Activated T-cell treated with anti-CD3 and anti-CD28 coated beads, Interleukin-2, amount 50 U/mL, for 72 hours (primary cell): Measurements from ENCODE around the gene SLC7A6OS. TPM values are rescaled to one million over a fixed set of nuclear protein-coding genes. Genes with fewer than 3 reads are reported as not detected.

ENCODE experiments used
- ATAC-seq, 2 donors: fragments of 150-1000 bp; cut with Tn5 transposase; replicated peaks in 1 of 2; 2 replicates each; pipeline ENCODE4 v1.10.0; 2021; ENCODE audit warnings: moderate library complexity in 2 of 2, mild to moderate bottlenecking in 1 of 2
- DNase-seq, 2 donors: peaks; one replicate each; pipeline ENCODE4 v3.0.0; 2021 to 2022; ENCODE audit warnings: mixed read lengths in 1 of 2
- H3K27ac Mint-ChIP-seq: one replicate; pipeline ENCODE4 v1.8.0; 2022; ENCODE audit warnings: mild to moderate bottlenecking, moderate library complexity, mixed read lengths
- H3K27me3 Mint-ChIP-seq: one replicate; pipeline ENCODE4 v1.8.0; 2022; ENCODE audit warnings: low read depth, mixed read lengths
- H3K36me3 Mint-ChIP-seq, 2 donors: one replicate each; pipeline ENCODE4 v1.8.0; 2022; ENCODE audit warnings: mixed read lengths in 2 of 2, mild to moderate bottlenecking in 1 of 2; ENCODE audit not compliant: insufficient read depth in 2 of 2
- H3K4me1 Mint-ChIP-seq: one replicate; pipeline ENCODE4 v1.8.0; 2022; ENCODE audit warnings: low read depth, mixed read lengths
- H3K4me3 Mint-ChIP-seq, 2 donors: one replicate each; pipeline ENCODE4 v1.8.0; 2022; ENCODE audit warnings: mild to moderate bottlenecking in 2 of 2, mixed read lengths in 2 of 2, moderate library complexity in 2 of 2
- H3K9me3 Mint-ChIP-seq, 2 donors: one replicate each; pipeline ENCODE4 v1.8.0; 2022; ENCODE audit warnings: mixed read lengths in 2 of 2
- total RNA-seq, 2 donors: library from RNA; stranded (reverse); gene quantifications; one replicate each; pipeline ENCODE4 v1.2.3, GENCODE V29; 2022

Gene SLC7A6OS
- total RNA-seq: 10 to 100 TPM; 21.9 to 25.8 TPM

- peak within 1 kb of the TSS; percentile 85 for H3K27ac Mint-ChIP-seq
- H3K36me3 Mint-ChIP-seq: peaks cover 6 to 13% of the 10 kb centered on the region in 2 donors
- peak within 1 kb of the TSS; percentile 86 to 91 for H3K4me3 Mint-ChIP-seq
- DNase-seq (peak; percentile 92 to 96), ATAC-seq (peak; percentile 98)
- H3K4me1 Mint-ChIP-seq: peaks cover 45% of the 10 kb centered on the region
- no peaks in the 10 kb centered on the region for H3K27me3 Mint-ChIP-seq
- no peaks in the 10 kb centered on the region for H3K9me3 Mint-ChIP-seq
Measured at GRCh38 chr16:68310774-68311511, at the start of gene SLC7A6OS, which contains the start of gene PRMT7. SLC7A6OS (minus strand) TSS chr16:68310946; CDS start chr16:68310926, 20 bp downstream. PRMT7 (plus strand) TSS chr16:68311019; CDS start chr16:68315980, 4,961 bp downstream.

GRCh38 chr16:68359398-68360191, 48.8 kb upstream of the SLC7A6OS start:
- Mint-ChIP-seq H3K4me1 (peaks cover 32% of the 10 kb centered on the region), H3K27ac (no peak overlapping the region), H3K27me3 (no peaks in the 10 kb centered on the region), H3K4me3 (no peak overlapping the region), H3K9me3 (no peaks in the 10 kb centered on the region), H3K36me3 (peaks cover 5 to 24% of the 10 kb centered on the region in 2 donors)
- DNase-seq (no peak), ATAC-seq (no peak)

DNA sequence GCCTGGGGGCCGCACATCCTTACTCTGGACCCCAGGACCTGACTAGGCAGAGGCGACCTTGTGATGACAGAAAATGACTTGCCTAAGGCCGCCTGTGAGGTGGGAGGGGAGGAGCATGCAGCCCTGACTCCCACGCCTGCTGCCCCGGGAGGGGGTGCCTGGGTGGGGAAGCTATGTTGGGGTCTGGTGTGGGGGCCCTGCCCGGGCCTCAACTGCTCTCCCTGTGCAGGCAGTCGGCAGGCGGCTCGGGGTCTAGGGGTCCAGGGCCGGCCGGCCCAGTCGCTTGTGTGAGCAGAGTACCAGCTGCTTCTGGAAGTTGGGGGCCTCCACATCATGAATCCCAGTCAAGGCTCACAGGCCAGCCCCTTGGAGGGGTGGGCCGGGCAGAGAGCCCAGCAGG, 48.2 kb upstream of the SLC7A6OS start:
- H3K9me3 Mint-ChIP-seq: no peaks in the 10 kb centered on the region
- no peak overlapping the region for H3K4me3 Mint-ChIP-seq
- DNase-seq (no peak), ATAC-seq (no peak)
- peaks cover 5 to 30% of the 10 kb centered on the region in 2 donors for H3K36me3 Mint-ChIP-seq
- peaks cover 33% of the 10 kb centered on the region for H3K4me1 Mint-ChIP-seq
- H3K27me3 Mint-ChIP-seq: no peaks in the 10 kb centered on the region
- no peak overlapping the region for H3K27ac Mint-ChIP-seq

DNA sequence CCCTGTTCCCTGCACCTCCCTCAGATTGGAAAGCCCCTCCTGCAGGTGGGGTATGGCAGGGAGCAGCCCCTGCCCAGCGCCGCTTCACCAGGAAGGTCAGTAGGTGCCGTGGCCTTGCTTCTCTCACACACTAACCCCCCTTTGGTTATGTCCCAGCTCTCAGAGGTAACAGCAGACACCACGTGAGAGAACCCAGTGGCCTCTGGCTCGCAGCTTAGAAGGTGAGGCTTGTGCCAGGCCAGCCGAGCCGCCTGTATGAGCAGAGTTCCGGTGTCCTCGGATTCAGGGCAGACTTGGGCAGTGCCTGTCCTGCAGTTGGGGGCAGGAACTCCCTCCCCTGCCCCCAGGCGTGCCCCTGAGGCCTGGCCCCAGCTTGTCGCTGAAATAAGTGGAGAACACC, 47.2 kb upstream of the SLC7A6OS start:
- H3K36me3 Mint-ChIP-seq: peaks cover 5 to 32% of the 10 kb centered on the region in 2 donors

DNA sequence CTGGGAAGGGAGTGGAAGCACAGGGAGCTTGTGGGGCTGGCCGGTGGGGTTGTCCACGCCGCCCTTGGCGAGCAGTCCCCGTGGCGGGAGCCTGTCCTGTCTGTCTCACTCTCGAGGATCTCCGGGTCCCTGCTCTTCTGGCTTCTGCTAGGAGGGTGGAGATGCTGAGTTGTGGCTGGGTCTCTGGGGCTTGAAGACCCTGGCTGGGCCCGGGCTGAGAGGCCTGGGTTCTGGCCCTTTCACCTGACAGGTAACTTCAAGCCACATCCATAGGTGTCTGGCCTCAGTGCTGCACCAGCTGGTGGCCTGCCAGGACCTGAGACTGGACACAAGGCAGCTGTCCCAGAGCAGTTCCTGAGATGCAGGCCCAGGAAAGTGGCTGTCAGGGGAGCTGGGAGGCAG, 46.8 kb upstream of the SLC7A6OS start:
- no peak overlapping the region for H3K4me3 Mint-ChIP-seq
- no peaks in the 10 kb centered on the region for H3K9me3 Mint-ChIP-seq
- peaks cover 5 to 34% of the 10 kb centered on the region in 2 donors for H3K36me3 Mint-ChIP-seq
- H3K4me1 Mint-ChIP-seq: peaks cover 33% of the 10 kb centered on the region
- H3K27me3 Mint-ChIP-seq: no peaks in the 10 kb centered on the region
- H3K27ac Mint-ChIP-seq: no peak overlapping the region
- ATAC-seq: no peak
- no peak for DNase-seq

More for the DNA sequence above, 47.2 kb upstream of the SLC7A6OS start:
- Mint-ChIP-seq H3K4me1 (peaks cover 33% of the 10 kb centered on the region), H3K9me3 (no peaks in the 10 kb centered on the region), H3K27me3 (no peaks in the 10 kb centered on the region), H3K27ac (no peak overlapping the region), H3K4me3 (no peak overlapping the region)
- no peak for DNase-seq
- ATAC-seq: no peak

GRCh38 chr16:68356919-68357286, 46.2 kb upstream of the SLC7A6OS start:
- peaks cover 8 to 34% of the 10 kb centered on the region in 2 donors for H3K36me3 Mint-ChIP-seq
- DNase-seq (no peak), ATAC-seq (no peak)
- no peak overlapping the region for H3K27ac Mint-ChIP-seq
- peaks cover 33% of the 10 kb centered on the region for H3K4me1 Mint-ChIP-seq
- H3K9me3 Mint-ChIP-seq: no peaks in the 10 kb centered on the region
- peak overlapping the region; percentile 60 to 71 for H3K4me3 Mint-ChIP-seq
- no peaks in the 10 kb centered on the region for H3K27me3 Mint-ChIP-seq

- Mint-ChIP-seq H3K4me3 (peak overlapping the region; percentile 60 to 71), H3K36me3 (peaks cover 8 to 36% of the 10 kb centered on the region in 2 donors), H3K9me3 (no peaks in the 10 kb centered on the region), H3K27me3 (no peaks in the 10 kb centered on the region), H3K4me1 (peaks cover 33% of the 10 kb centered on the region), H3K27ac (peak overlapping the region; percentile 54)
- DNase-seq: peak; percentile 68 to 80
- ATAC-seq: peak; percentile 87 to 89
Measured at GRCh38 chr16:68356249-68356918, 45.6 kb upstream of the SLC7A6OS start.

DNA sequence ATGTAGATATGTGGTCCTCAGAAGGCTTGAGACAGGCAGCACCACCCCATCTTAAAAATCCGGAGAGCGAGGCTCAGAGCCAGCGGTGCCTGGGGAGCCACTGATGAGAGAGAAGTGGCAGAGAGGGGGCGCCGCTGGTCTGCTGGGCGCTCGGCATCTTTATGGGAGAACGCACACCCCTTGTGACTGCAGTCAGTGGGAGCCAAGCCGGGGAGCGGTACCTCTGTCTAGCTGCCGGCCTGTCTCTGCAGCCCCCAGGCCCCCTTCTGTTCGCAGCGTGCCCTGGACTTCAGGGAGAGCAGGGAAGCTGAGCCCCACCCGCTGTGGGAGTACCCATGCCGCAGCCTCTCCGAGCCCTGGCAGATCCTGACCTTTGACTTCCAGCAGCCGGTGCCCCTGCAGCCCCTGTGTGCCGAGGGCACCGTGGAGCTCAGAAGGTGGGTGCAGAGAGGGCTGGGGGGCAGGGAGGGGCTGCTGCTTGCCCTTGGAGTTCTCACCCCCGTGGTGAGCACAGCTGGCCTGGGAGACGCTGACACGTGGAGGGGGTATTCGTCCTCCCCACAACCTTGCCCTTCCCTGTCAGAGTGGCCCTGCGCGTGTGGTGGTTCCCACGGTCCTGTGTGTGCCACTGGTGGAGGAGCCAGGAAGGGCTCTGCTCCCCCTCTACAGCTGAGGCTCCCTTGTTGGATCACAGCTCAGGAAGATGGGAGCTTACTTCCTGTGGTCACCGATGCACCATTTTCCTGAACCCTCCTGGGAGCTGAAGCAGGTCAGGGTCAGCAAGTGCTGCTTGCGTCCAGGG, 44.9 kb upstream of the SLC7A6OS start:
- H3K4me1 Mint-ChIP-seq: peaks cover 33% of the 10 kb centered on the region
- no peak for DNase-seq
- peaks cover 8 to 36% of the 10 kb centered on the region in 2 donors for H3K36me3 Mint-ChIP-seq
- H3K27me3 Mint-ChIP-seq: no peaks in the 10 kb centered on the region
- H3K9me3 Mint-ChIP-seq: no peaks in the 10 kb centered on the region
- ATAC-seq: no peak
- peak overlapping the region; percentile 60 to 71 for H3K4me3 Mint-ChIP-seq
- H3K27ac Mint-ChIP-seq: no peak overlapping the region

DNA sequence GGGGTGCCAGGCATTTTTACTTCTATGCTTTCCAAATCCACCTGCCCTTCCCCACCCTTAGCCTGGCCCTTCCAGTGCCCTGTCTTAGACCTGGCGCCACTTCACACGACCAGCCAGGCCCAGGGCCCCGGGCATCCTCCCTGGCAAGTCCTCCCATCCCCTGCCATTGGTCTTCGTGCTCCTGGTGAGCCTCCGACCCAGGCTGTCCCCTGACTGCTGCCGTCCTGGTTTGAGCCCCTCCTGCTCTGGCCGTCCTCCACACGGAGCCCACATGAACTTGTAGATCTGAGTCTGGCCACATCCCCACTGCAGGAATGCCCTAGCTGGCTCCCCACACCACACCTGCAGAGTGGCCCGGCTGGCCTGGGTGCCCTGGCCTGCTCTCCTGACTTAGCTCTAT, 44.1 kb upstream of the SLC7A6OS start:
- Mint-ChIP-seq H3K27ac (no peak overlapping the region), H3K9me3 (no peaks in the 10 kb centered on the region), H3K27me3 (no peaks in the 10 kb centered on the region), H3K4me1 (peaks cover 33% of the 10 kb centered on the region), H3K4me3 (no peak overlapping the region), H3K36me3 (peaks cover 8 to 33% of the 10 kb centered on the region in 2 donors)
- ATAC-seq: no peak
- DNase-seq: no peak

DNA sequence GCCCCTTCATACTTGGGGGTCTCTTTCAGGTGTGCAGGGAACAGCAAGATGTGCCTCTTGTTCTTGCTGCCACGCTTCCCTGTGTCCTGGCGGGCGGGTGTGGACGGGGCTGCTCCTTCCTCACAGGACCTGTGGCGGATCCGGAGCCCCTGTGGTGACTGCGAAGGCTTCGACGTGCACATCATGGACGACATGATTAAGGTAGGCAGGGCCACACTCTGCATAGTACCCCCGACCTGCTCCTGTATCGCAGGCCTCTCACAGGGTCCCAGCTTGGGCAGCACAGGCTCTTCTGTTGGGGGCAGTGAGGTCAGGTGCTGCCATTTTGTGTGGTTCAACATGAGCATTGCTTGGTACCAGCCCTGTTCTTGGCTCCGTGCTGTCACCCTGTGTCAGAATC, 42.6 kb upstream of the SLC7A6OS start:
- peaks cover 10 to 39% of the 10 kb centered on the region in 2 donors for H3K36me3 Mint-ChIP-seq
- H3K27me3 Mint-ChIP-seq: no peaks in the 10 kb centered on the region
- H3K4me3 Mint-ChIP-seq: no peak overlapping the region
- no peaks in the 10 kb centered on the region for H3K9me3 Mint-ChIP-seq
- ATAC-seq (no peak), DNase-seq (no peak)
- no peak overlapping the region for H3K27ac Mint-ChIP-seq
- H3K4me1 Mint-ChIP-seq: peaks cover 33% of the 10 kb centered on the region

DNA sequence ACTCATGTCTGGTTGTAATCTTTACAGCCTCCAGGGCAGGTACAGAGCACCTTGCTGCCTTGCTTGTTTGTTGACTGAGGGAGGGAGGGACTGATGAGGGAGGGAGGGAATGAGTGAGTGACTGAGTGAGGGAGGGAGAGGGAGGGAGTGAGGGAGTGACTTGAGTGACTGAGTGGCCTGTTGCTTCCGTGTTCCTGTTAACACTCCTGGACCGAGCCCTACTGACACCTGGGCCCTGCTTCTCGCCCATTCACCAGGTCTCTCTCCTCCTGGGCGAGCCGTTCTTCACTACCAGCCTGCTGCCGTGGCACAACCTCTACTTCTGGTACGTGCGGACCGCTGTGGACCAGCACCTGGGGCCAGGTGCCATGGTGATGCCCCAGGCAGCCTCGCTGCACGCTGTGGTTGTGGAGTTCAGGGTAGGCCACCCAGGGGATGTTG, 41.3 kb upstream of the SLC7A6OS start:
- H3K36me3 Mint-ChIP-seq: peaks cover 10 to 40% of the 10 kb centered on the region in 2 donors

DNA sequence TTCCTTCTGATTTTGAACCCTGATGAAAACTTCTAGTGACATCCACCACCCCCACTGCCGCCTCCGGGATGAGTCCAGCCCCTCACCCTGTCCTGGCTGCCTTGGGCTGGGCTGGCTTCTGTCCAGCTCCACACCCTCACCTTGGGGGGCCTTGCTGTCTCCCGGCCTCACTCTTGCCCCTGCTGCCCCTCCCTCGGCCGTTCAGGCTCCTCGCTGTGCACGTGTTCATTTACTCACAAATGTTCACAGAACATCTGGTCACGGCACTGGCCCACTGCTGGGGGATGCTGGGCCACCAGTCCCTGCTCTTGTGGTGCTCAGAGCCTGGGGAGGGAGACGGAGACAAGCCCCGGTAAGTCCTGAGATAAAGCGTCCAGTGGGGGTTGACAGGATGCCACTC, 40.7 kb upstream of the SLC7A6OS start:
- H3K4me1 Mint-ChIP-seq: peaks cover 20% of the 10 kb centered on the region
- DNase-seq: no peak
- H3K27ac Mint-ChIP-seq: no peak overlapping the region
- no peaks in the 10 kb centered on the region for H3K9me3 Mint-ChIP-seq
- ATAC-seq: no peak
- H3K27me3 Mint-ChIP-seq: no peaks in the 10 kb centered on the region
- H3K4me3 Mint-ChIP-seq: no peak overlapping the region
- peaks cover 10 to 39% of the 10 kb centered on the region in 2 donors for H3K36me3 Mint-ChIP-seq

More for the DNA sequence above, 41.3 kb upstream of the SLC7A6OS start:
- no peak for ATAC-seq
- Mint-ChIP-seq H3K9me3 (no peaks in the 10 kb centered on the region), H3K4me1 (peaks cover 25% of the 10 kb centered on the region), H3K4me3 (no peak overlapping the region), H3K27me3 (no peaks in the 10 kb centered on the region), H3K27ac (no peak overlapping the region)
- no peak for DNase-seq
